GM23338 (cell line): ENCODE results near the gene FAXC. TPM values are rescaled to one million over a fixed set of nuclear protein-coding genes. Genes with fewer than 3 reads are reported as not detected.

ENCODE experiments used
- ATAC-seq: fragments of 200-7000 bp; cut with Tn5 transposase; 3 replicates; pipeline ENCODE4 v1.9.1; 2020
- DNase-seq: peaks from one replicate; pipeline ENCODE4 v3.0.0-alpha.2; 2015; ENCODE audit warnings: low spot score
- H2AFZ ChIP-seq: fragments of 200-600 bp; sonication (generic); 2 replicates; pipeline ENCODE4 v1.8.0; 2016; ENCODE audit warnings: antibody characterized with exemption, mild to moderate bottlenecking, moderate library complexity
- H3F3A ChIP-seq: fragments of 200-600 bp; sonication (generic); replicated peaks from 2 replicates; pipeline ENCODE4 v1.8.0; 2017; ENCODE audit warnings: antibody characterized with exemption, mixed run types, low read depth
- H3K27ac ChIP-seq: fragments of 200-600 bp; sonication (generic); 2 replicates; pipeline ENCODE4 v1.6.1; 2016; ENCODE audit warnings: low read depth
- H3K27me3 ChIP-seq: fragments of 200-600 bp; sonication (generic); 2 replicates; pipeline ENCODE4 v1.8.0; 2016; ENCODE audit warnings: mild to moderate bottlenecking, mixed run types, moderate library complexity; ENCODE audit not compliant: insufficient read depth
- H3K36me3 ChIP-seq: fragments of 200-600 bp; sonication (generic); 2 replicates; pipeline ENCODE4 v1.8.0; 2016; ENCODE audit warnings: mild to moderate bottlenecking; ENCODE audit not compliant: insufficient read depth
- H3K4me1 ChIP-seq: fragments of 200-600 bp; sonication (generic); 2 replicates; pipeline ENCODE4 v1.8.0; 2016; ENCODE audit warnings: mild to moderate bottlenecking, moderate library complexity; ENCODE audit not compliant: insufficient read depth
- H3K4me2 ChIP-seq: fragments of 200-600 bp; sonication (generic); 2 replicates; pipeline ENCODE4 v1.7.1; 2017; ENCODE audit warnings: mixed run types
- H3K4me3 ChIP-seq: fragments of 200-600 bp; sonication (generic); 2 replicates; pipeline ENCODE4 v1.6.1; 2016; ENCODE audit warnings: mixed run types
- H3K79me2 ChIP-seq: fragments of 200-600 bp; sonication (generic); replicated peaks from 2 replicates; pipeline ENCODE4 v1.8.0; 2017; ENCODE audit warnings: mild to moderate bottlenecking; ENCODE audit not compliant: insufficient read depth
- H3K9me2 ChIP-seq: fragments of 200-600 bp; sonication (generic); 2 replicates; pipeline ENCODE4 v1.8.0; 2017; ENCODE audit not compliant: insufficient read depth
- H4K20me1 ChIP-seq: fragments of 200-600 bp; sonication (generic); replicated peaks from 2 replicates; pipeline ENCODE4 v1.8.0; 2017; ENCODE audit warnings: mild to moderate bottlenecking; ENCODE audit not compliant: insufficient read depth
- H3K27ac Mint-ChIP-seq: 2 replicates; pipeline ENCODE4 v1.8.0; 2020; ENCODE audit warnings: inconsistent platforms, mild to moderate bottlenecking, moderate library complexity, mixed read lengths
- H3K27me3 Mint-ChIP-seq: 3 replicates; pipeline ENCODE4 v1.8.0; 2022; ENCODE audit warnings: low read depth, mild to moderate bottlenecking, moderate library complexity, mixed read lengths, inconsistent platforms; ENCODE audit not compliant: insufficient read depth, poor library complexity
- H3K36me3 Mint-ChIP-seq: 3 replicates; pipeline ENCODE4 v1.8.0; 2021; ENCODE audit warnings: low read depth, mild to moderate bottlenecking, inconsistent platforms, moderate library complexity, mixed read lengths
- H3K4me1 Mint-ChIP-seq: 3 replicates; pipeline ENCODE4 v1.8.0; 2020; ENCODE audit warnings: mild to moderate bottlenecking, inconsistent platforms, mixed read lengths
- H3K4me3 Mint-ChIP-seq: 3 replicates; pipeline ENCODE4 v1.8.0; 2021; ENCODE audit warnings: moderate library complexity, mild to moderate bottlenecking, inconsistent platforms, mixed read lengths
- H3K9me3 Mint-ChIP-seq: 3 replicates; pipeline ENCODE4 v1.8.0; 2020; ENCODE audit warnings: moderate library complexity, mild to moderate bottlenecking, inconsistent platforms, mixed read lengths
- CREB1 ChIP-seq: fragments of 250-450 bp; sonication (Bioruptor Pico); IDR thresholded peaks from 2 replicates; pipeline ENCODE4 v1.5.0; 2020; ENCODE audit warnings: low read depth, mild to moderate bottlenecking, moderate library complexity
- CTCF ChIP-seq, 2 experiments: fragments of 200-600 bp in 1 of 2; sonication (generic) in 1 of 2; conservative IDR thresholded peaks; 2 replicates each; pipeline versions ENCODE4 v1.5.1 to v1.6.1; 2016 to 2017; ENCODE audit warnings: antibody characterized with exemption in 2 of 2, low read depth in 2 of 2, mild to moderate bottlenecking in 2 of 2, moderate library complexity in 1 of 2
- ETS1 ChIP-seq: IDR thresholded peaks from 2 replicates; pipeline ENCODE4 v1.6.1; 2016; ENCODE audit warnings: antibody characterized with exemption
- EZH2 ChIP-seq: fragments of 200-600 bp; sonication (generic); IDR thresholded peaks from one replicate; pipeline ENCODE4 v1.8.0; 2017; ENCODE audit warnings: antibody characterized with exemption, mild to moderate bottlenecking, low read depth; ENCODE audit not compliant: unreplicated experiment
- EZH2phosphoT487 ChIP-seq: fragments of 200-600 bp; sonication (generic); IDR thresholded peaks from one replicate; pipeline ENCODE4 v1.8.1; 2018; ENCODE audit warnings: antibody characterized with exemption; ENCODE audit not compliant: unreplicated experiment
- NANOG ChIP-seq: IDR thresholded peaks from 2 replicates; pipeline ENCODE4 v1.6.1; 2016; ENCODE audit warnings: antibody characterized with exemption, borderline replicate concordance
- POLR2AphosphoS5 ChIP-seq: IDR thresholded peaks from 2 replicates; pipeline ENCODE4 v1.6.1; 2016; ENCODE audit warnings: antibody characterized with exemption, low read depth
- REST ChIP-seq: IDR thresholded peaks from one replicate; pipeline ENCODE4 v1.6.1; 2018; ENCODE audit warnings: antibody characterized with exemption; ENCODE audit not compliant: unreplicated experiment
- ZNF114 ChIP-seq: fragments of 250-450 bp; sonication (Bioruptor Pico); IDR thresholded peaks from 2 replicates; pipeline ENCODE4 v1.5.0; 2020; ENCODE audit warnings: mild to moderate bottlenecking, moderate library complexity
- ZNF331 ChIP-seq: fragments of 250-450 bp; sonication (Bioruptor Pico); IDR thresholded peaks from 2 replicates; pipeline ENCODE4 v1.5.0; 2020; ENCODE audit warnings: low read depth, mild to moderate bottlenecking, moderate library complexity
- ZNF462 ChIP-seq: fragments of 250-450 bp; sonication (Bioruptor Pico); IDR thresholded peaks from 2 replicates; pipeline ENCODE4 v1.5.0; 2020; ENCODE audit warnings: mild to moderate bottlenecking, moderate library complexity
- polyA plus RNA-seq: library from polyadenylated mRNA; unstranded; fragments of >200 nt; fragmentation: Nextera tagmentation; extraction: Ambion mirVana; gene quantifications from 2 replicates; pipeline ENCODE4 v1.2.1, GENCODE V29; 2016
- total RNA-seq: library from RNA; depleted of rRNA; stranded (reverse); fragments of >200 nt; shearing (Covaris generic); gene quantifications from 2 replicates; pipeline ENCODE4 v1.2.3, GENCODE V29; 2014

FAXC gene
- total and polyA plus RNA-seq, 2 experiments from 2014 or later = 10.5 to 15.2 TPM

GRCh38 chr6:99331531-99331930 lies 17.9 kb downstream of the FAXC start (continued):
- TF ChIP-seq ZNF462 = no peak
- TF ChIP-seq EZH2 = no peak
- no peak for TF ChIP-seq NANOG
- TF ChIP-seq EZH2phosphoT487 = no peak
- no peak for TF ChIP-seq ZNF114 (CRISPR knock-in tag)
- TF ChIP-seq ZNF331 (CRISPR knock-in tag) = no peak
- no peak for TF ChIP-seq POLR2AphosphoS5

GRCh38 chr6:99330159-99330558 lies 19.3 kb downstream of the FAXC start:
- no peak overlapping the region for H3K4me3 Mint-ChIP-seq
- Histone ChIP-seq H3K79me2 (no peaks in the 10 kb centered on the region), H2AFZ (no peak overlapping the region), H3K4me3 (no peak overlapping the region), H3K27ac (no peak overlapping the region), H3K36me3 (no peaks in the 10 kb centered on the region), H3K4me1 (peaks cover 4% of the 10 kb centered on the region), H3K9me2 (peaks cover 11% of the 10 kb centered on the region; the same call in 1 of the 2 replicates), H4K20me1 (no peaks in the 10 kb centered on the region; the same call in 1 of the 2 replicates), H3K27me3 (no peaks in the 10 kb centered on the region), H3K4me2 (no peak overlapping the region), H3F3A (no peaks in the 10 kb centered on the region)
- no peak for TF ChIP-seq ETS1
- no peak for TF ChIP-seq POLR2AphosphoS5
- TF ChIP-seq ZNF331 (CRISPR knock-in tag) = no peak
- no peak for TF ChIP-seq CREB1 (CRISPR knock-in tag)
- no peak for TF ChIP-seq REST
- TF ChIP-seq EZH2 = no peak
- TF ChIP-seq CTCF (conservative IDR thresholded peaks at IDR 0.05; ENCODE audit: low read depth in 2 of 2) = peak; percentile 88 to 95
- no peak for TF ChIP-seq EZH2phosphoT487
- no peak for TF ChIP-seq NANOG
- ATAC-seq (peak; percentile 74), DNase-seq (peak; percentile 86)
- H3K36me3 Mint-ChIP-seq = no peaks in the 10 kb centered on the region
- H3K27me3 Mint-ChIP-seq = peaks cover 3% of the 10 kb centered on the region
- H3K9me3 Mint-ChIP-seq = no peaks in the 10 kb centered on the region
- H3K4me1 Mint-ChIP-seq = peaks cover 6% of the 10 kb centered on the region; the same call in 2 of the 3 replicates
- H3K27ac Mint-ChIP-seq = no peak overlapping the region
